ENCODE results near the gene MACIR.

The MACIR gene

DNA sequence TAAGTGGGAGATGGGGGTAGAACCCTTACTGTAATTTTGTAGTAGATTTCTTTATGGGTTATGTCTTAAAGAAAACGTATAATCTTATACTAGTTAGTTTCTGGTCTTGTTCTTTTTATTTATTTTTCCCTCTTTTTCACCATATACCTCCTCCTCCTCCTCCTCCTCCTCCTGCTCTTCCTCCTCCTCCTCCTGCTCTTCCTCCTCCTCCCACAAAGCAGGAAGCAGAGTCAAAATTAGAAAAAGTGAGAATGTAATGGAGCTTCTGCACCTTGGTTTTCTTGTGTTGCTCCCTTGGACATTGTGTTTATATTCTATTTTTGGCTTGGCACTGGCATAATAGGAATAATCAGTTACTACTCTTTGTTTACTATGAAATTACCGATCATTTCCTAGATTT is 4.5 kb downstream of the MACIR start:
- H3K27ac ChIP-seq: no peak overlapping the region
- TF ChIP-seq, protein P1, sequence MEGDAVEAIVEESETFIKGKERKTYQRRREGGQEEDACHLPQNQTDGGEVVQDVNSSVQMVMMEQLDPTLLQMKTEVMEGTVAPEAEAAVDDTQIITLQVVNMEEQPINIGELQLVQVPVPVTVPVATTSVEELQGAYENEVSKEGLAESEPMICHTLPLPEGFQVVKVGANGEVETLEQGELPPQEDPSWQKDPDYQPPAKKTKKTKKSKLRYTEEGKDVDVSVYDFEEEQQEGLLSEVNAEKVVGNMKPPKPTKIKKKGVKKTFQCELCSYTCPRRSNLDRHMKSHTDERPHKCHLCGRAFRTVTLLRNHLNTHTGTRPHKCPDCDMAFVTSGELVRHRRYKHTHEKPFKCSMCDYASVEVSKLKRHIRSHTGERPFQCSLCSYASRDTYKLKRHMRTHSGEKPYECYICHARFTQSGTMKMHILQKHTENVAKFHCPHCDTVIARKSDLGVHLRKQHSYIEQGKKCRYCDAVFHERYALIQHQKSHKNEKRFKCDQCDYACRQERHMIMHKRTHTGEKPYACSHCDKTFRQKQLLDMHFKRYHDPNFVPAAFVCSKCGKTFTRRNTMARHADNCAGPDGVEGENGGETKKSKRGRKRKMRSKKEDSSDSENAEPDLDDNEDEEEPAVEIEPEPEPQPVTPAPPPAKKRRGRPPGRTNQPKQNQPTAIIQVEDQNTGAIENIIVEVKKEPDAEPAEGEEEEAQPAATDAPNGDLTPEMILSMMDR (conservative IDR thresholded peaks at IDR 0.05; ENCODE audit: low read depth): no peak
- CTCF ChIA-PET: no interaction called here
- POLR2A ChIA-PET (ENCODE audit: low non-redundant PET): no interaction called here
- no peak for DNase-seq (ENCODE audit: low spot score)

- CTCF ChIA-PET: no interaction called here
- POLR2A ChIA-PET (ENCODE audit: low non-redundant PET): no interaction called here
- TF ChIP-seq, protein P1 (conservative IDR thresholded peaks at IDR 0.05; ENCODE audit: low read depth): no peak
- no peak for DNase-seq (ENCODE audit: low spot score)
- H3K27ac ChIP-seq: no peak overlapping the region
Observed at GRCh38 chr5:103264508-103264907, 5.9 kb downstream of the MACIR start.

DNA sequence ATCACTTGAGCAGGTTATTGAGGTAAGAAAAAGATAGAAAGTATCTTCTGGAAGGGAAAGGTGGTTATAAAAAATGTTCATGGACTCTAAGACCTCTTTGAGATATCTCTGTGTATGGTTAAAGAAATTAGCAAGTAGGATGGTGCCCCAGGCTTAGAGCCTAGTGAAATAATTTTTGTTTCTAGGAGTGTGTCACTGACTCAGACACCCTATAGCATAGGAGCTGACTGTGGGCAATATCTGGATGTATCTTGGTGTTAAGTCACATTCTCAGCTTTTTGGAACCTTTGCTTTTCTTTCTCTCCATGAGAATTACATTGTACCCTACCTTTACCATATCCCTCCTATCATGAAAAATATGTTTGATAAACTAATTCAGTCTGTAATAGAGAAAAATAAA is 12.0 kb downstream of the MACIR start:
- ChIA-PET CTCF (no interaction called here), POLR2A (ENCODE audit: low non-redundant PET) (no interaction called here)
- H3K27ac ChIP-seq: no peak overlapping the region
- TF ChIP-seq, protein P1 (conservative IDR thresholded peaks at IDR 0.05; ENCODE audit: low read depth): no peak
- DNase-seq (ENCODE audit: low spot score): no peak

DNA sequence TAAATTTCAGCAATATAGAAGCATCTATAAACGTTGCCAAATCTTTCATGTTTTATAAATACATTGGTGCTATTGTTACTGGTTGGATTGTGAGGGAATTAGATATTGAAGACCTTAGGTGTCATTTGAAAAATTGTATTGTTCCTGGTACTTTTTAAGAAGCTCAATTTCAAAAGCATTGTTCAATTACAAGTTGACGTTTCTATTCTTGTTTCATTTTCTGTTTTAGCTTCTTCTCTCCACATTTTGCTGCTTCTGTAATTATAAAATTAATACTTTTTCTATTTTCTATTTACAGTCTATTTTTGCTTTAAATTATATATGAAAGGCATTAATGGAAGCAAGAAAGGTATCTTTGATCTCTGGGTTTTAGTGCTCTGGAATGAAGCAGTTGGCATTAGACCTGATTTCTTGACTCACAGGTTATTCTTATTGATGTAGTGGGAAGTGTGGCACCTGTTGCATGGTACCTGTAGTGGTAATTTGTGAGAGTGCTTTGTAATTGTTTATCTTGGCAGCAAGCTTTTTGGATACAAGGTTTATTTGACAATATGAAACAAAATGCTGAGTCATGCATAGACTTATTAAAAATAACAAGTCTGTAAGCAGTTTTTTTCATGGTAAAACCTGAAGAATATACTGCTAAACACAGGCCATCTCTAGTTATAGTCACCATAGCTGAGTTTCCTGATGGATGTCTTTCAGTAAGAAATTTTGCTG is 13.2 kb downstream of the MACIR start:
- CTCF ChIA-PET: interaction anchor here (0.5 kb wide), 1 partner anchor 590 kb away, joined by 5 read pairs; no protein-coding TSS in a partner anchor
- no peak overlapping the region for H3K27ac ChIP-seq
- no peak for DNase-seq (ENCODE audit: low spot score)
- TF ChIP-seq, protein P1 (conservative IDR thresholded peaks at IDR 0.05; ENCODE audit: low read depth): no peak
- POLR2A ChIA-PET (ENCODE audit: low non-redundant PET): no interaction called here

GRCh38 chr5:103272377-103272776 is 13.8 kb downstream of the MACIR start:
- TF ChIP-seq, protein P1 (conservative IDR thresholded peaks at IDR 0.05; ENCODE audit: low read depth): no peak
- ChIA-PET POLR2A (ENCODE audit: low non-redundant PET) (no interaction called here), CTCF (interaction anchor here (0.7 kb wide), 2 partner anchors 14 to 1375 kb away, joined by 5 to 8 read pairs; partner anchors contain the start of gene MACIR)
- H3K27ac ChIP-seq: no peak overlapping the region
- no peak for DNase-seq (ENCODE audit: low spot score)

DNA sequence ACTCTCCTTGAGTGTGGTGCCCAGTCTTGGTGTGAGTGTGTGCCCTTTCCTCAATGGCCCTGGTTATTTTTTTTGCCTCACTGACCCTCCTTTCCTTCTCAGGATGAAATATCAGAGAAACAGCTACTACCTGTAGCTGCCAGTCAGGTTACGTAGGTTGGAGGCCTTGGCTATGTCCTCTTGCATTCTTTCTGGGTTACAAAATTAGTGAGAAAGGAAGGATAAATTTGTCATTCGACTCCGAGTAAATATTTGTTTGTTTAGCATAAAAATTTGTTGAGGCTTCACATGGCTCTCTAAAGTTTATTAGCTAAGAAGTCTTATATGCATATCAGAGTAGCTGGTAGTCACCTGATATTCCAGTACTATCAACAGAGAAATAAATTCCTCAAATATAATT is 15.4 kb downstream of the MACIR start:
- TF ChIP-seq, protein P1 (conservative IDR thresholded peaks at IDR 0.05; ENCODE audit: low read depth): no peak
- DNase-seq (ENCODE audit: low spot score): no peak
- CTCF ChIA-PET: interaction anchor here (0.6 kb wide), 1 partner anchor 651 kb away, joined by 3 read pairs; no protein-coding TSS in a partner anchor
- POLR2A ChIA-PET (ENCODE audit: low non-redundant PET): no interaction called here
- no peak overlapping the region for H3K27ac ChIP-seq

All from RWPE1 (cell line).